H1 (cell line): ENCODE data around the gene CDC42SE1. TPM values are rescaled to one million over a fixed set of nuclear protein-coding genes. Genes with fewer than 3 reads are reported as not detected.
A peak's percentile ranks its signal among the peaks of the same experiment; 100 is the strongest.

Source experiments
- CTCF ChIA-PET: fragments of 300-600 bp; sonication (Branson Sonifier 250); formaldehyde crosslinking; loops from one replicate; lab custom pipeline; 2021; ENCODE audit not compliant: partially characterized antibody; lab: Charles Lee
- POLR2A ChIA-PET: fragments of 300-600 bp; sonication (Branson Sonifier 250); formaldehyde crosslinking; loops from one replicate; lab custom pipeline; 2021; ENCODE audit warnings: inconsistent platforms; ENCODE audit not compliant: partially characterized antibody; lab: Charles Lee
- DNase-seq, 2 experiments: peaks; one replicate each; pipeline versions ENCODE4 v3.0.0 to v3.0.0-alpha.2; 2010 to 2022; ENCODE audit warnings: low spot score in 2 of 2, low read depth in 1 of 2, mixed read lengths in 1 of 2
- FAIRE-seq: peaks from 2 replicates; lab custom pipeline; 2011; peaks lifted over from hg19 to GRCh38; lab: Jason Lieb, UNC
- H2AFZ ChIP-seq: 2 replicates; pipeline ENCODE4 v1.8.1; 2012; ENCODE audit warnings: low read length, inconsistent platforms
- H2AK5ac ChIP-seq: 2 replicates; pipeline ENCODE4 v1.6.1; 2013; ENCODE audit warnings: low read depth, low read length
- H2BK120ac ChIP-seq: replicated peaks from 2 replicates; pipeline ENCODE3; 2013; ENCODE audit warnings: low read depth, low read length, inconsistent platforms
- H2BK12ac ChIP-seq: 2 replicates; pipeline ENCODE4 v1.6.1; 2013; ENCODE audit warnings: low read depth, low read length
- H2BK15ac ChIP-seq: 2 replicates; pipeline ENCODE4 v1.6.1; 2013; ENCODE audit warnings: low read length
- H2BK20ac ChIP-seq: 2 replicates; pipeline ENCODE4 v1.6.1; 2013; ENCODE audit warnings: low read length
- H2BK5ac ChIP-seq: 2 replicates; pipeline ENCODE4 v1.6.1; 2013; ENCODE audit warnings: low read depth, low read length
- H3K14ac ChIP-seq: 2 replicates; pipeline ENCODE4 v1.6.1; 2013; ENCODE audit warnings: inconsistent platforms; ENCODE audit not compliant: insufficient read length
- H3K18ac ChIP-seq: 2 replicates; pipeline ENCODE4 v1.6.1; 2013; ENCODE audit warnings: low read length; ENCODE audit errors: extremely low read depth
- H3K23ac ChIP-seq: 2 replicates; pipeline ENCODE4 v1.6.1; 2013; ENCODE audit warnings: inconsistent platforms; ENCODE audit not compliant: insufficient read length
- H3K23me2 ChIP-seq: 2 replicates; pipeline ENCODE4 v1.6.1; 2013; ENCODE audit warnings: low read depth, low read length
- H3K27ac ChIP-seq: 2 replicates; pipeline ENCODE4 v1.6.1; 2011; ENCODE audit warnings: low read depth, low read length, inconsistent platforms
- H3K27me3 ChIP-seq, 4 experiments: replicated peaks in 1 of 4; 1 replicate in 1 of 4; 2 replicates in 3 of 4; pipeline versions ENCODE4 v1.6.1 to v1.8.1; 2011 to 2013; ENCODE audit warnings: low read length in 3 of 4, mild to moderate bottlenecking in 3 of 4, inconsistent platforms in 2 of 4, mixed read lengths in 2 of 4, moderate library complexity in 1 of 4; ENCODE audit not compliant: control insufficient read depth in 3 of 4, insufficient read depth in 3 of 4; ENCODE audit errors: extremely low read depth in 1 of 4
- H3K36me3 ChIP-seq, 4 experiments: 2 replicates each; pipeline versions ENCODE4 v1.6.1 to v1.8.1; 2011 to 2013; ENCODE audit warnings: mild to moderate bottlenecking in 4 of 4, low read length in 3 of 4, moderate library complexity in 2 of 4, control low read depth in 1 of 4, inconsistent platforms in 1 of 4; ENCODE audit not compliant: insufficient read depth in 4 of 4, control insufficient read depth in 2 of 4
- H3K4ac ChIP-seq: replicated peaks from 2 replicates; pipeline ENCODE3; 2013; ENCODE audit warnings: low read length, low read depth, mixed read lengths, inconsistent platforms; ENCODE audit not compliant: insufficient read length
- H3K4me1 ChIP-seq, 4 experiments: replicated peaks in 1 of 4; 1 replicate in 1 of 4; 2 replicates in 3 of 4; pipeline versions ENCODE4 v1.6.1 to v1.8.1; 2011 to 2013; ENCODE audit warnings: low read length in 3 of 4, inconsistent platforms in 2 of 4, mixed read lengths in 1 of 4; ENCODE audit not compliant: insufficient read depth in 4 of 4, control insufficient read depth in 3 of 4
- H3K4me2 ChIP-seq, 2 experiments: 2 replicates each; pipeline versions ENCODE4 v1.6.1 to v1.8.1; 2011 to 2013; ENCODE audit warnings: low read depth in 2 of 2, low read length in 2 of 2, control low read depth in 1 of 2, inconsistent platforms in 1 of 2, mild to moderate bottlenecking in 1 of 2; ENCODE audit not compliant: insufficient read depth in 1 of 2
- H3K4me3 ChIP-seq, 4 experiments: fragments of 200-600, 300-600 bp in 1 of 4; sonication (generic), shearing (Covaris generic), sonication (Bioruptor Twin) in 1 of 4; 2 replicates each; pipeline versions ENCODE4 v1.5.1 to v1.8.1; 2011 to 2016; ENCODE audit warnings: low read length in 4 of 4, low read depth in 3 of 4, control low read depth in 2 of 4, inconsistent platforms in 2 of 4, mild to moderate bottlenecking in 2 of 4, mixed read lengths in 1 of 4, moderate library complexity in 1 of 4; ENCODE audit not compliant: insufficient read depth in 2 of 4; ENCODE audit errors: extremely low read depth in 1 of 4
- H3K56ac ChIP-seq: replicated peaks from 2 replicates; pipeline ENCODE3; 2013; ENCODE audit warnings: low read depth, mild to moderate bottlenecking, mixed read lengths, low read length, inconsistent platforms; ENCODE audit not compliant: insufficient read length
- H3K79me1 ChIP-seq: 2 replicates; pipeline ENCODE4 v1.6.1; 2013; ENCODE audit warnings: low read depth, low read length, control low read depth
- H3K79me2 ChIP-seq, 2 experiments: 2 replicates each; pipeline versions ENCODE4 v1.6.1 to v1.8.1; 2012 to 2013; ENCODE audit warnings: low read length in 2 of 2, mild to moderate bottlenecking in 2 of 2, inconsistent platforms in 1 of 2; ENCODE audit not compliant: insufficient read depth in 2 of 2, control insufficient read depth in 1 of 2
- H3K9ac ChIP-seq, 4 experiments: replicated peaks in 1 of 4; 1 replicate in 1 of 4; 2 replicates in 3 of 4; pipeline versions ENCODE4 v1.6.1 to v1.8.1; 2011 to 2013; ENCODE audit warnings: low read depth in 3 of 4, low read length in 3 of 4, control low read depth in 2 of 4, mild to moderate bottlenecking in 2 of 4, moderate library complexity in 2 of 4, inconsistent platforms in 1 of 4; ENCODE audit errors: extremely low read depth in 1 of 4
- H3K9me3 ChIP-seq, 2 experiments: 2 replicates each; pipeline versions ENCODE4 v1.6.1 to v1.8.1; 2012 to 2013; ENCODE audit warnings: mild to moderate bottlenecking in 2 of 2, moderate library complexity in 2 of 2, control low read depth in 1 of 2, inconsistent platforms in 1 of 2, low read depth in 1 of 2, low read length in 1 of 2, mixed read lengths in 1 of 2; ENCODE audit not compliant: insufficient read depth in 2 of 2
- H4K20me1 ChIP-seq, 2 experiments: replicated peaks in 1 of 2; 2 replicates each; pipeline versions ENCODE3 to v1.8.1; 2011 to 2013; ENCODE audit warnings: inconsistent platforms in 2 of 2, low read length in 2 of 2, mild to moderate bottlenecking in 1 of 2; ENCODE audit not compliant: insufficient read depth in 2 of 2, control insufficient read depth in 1 of 2
- H4K5ac ChIP-seq: 2 replicates; pipeline ENCODE4 v1.6.1; 2013; ENCODE audit warnings: low read length, low read depth, mixed read lengths, inconsistent platforms; ENCODE audit not compliant: insufficient read length
- H4K8ac ChIP-seq: 2 replicates; pipeline ENCODE4 v1.8.0; 2013; ENCODE audit warnings: mild to moderate bottlenecking, moderate library complexity, low read length, inconsistent platforms; ENCODE audit not compliant: insufficient read depth; ENCODE audit errors: extremely low read depth
- H4K91ac ChIP-seq: replicated peaks from 2 replicates; pipeline ENCODE3; 2013; ENCODE audit warnings: low read length, mixed read lengths, inconsistent platforms; ENCODE audit not compliant: insufficient read length
- BACH1 ChIP-seq: IDR thresholded peaks from 2 replicates; pipeline ENCODE4 v1.6.1; 2012; ENCODE audit warnings: low read length, improper control_type of control experiment
- CHD1 ChIP-seq: IDR thresholded peaks from 2 replicates; pipeline ENCODE4 v1.6.1; 2012; ENCODE audit warnings: low read depth, low read length, improper control_type of control experiment
- CTBP2 ChIP-seq: IDR thresholded peaks from 2 replicates; pipeline ENCODE4 v1.7.0; 2011; ENCODE audit warnings: borderline replicate concordance, mild to moderate bottlenecking, moderate library complexity, mixed read lengths, low read length; ENCODE audit not compliant: insufficient read depth, insufficient read length
- EGR1 ChIP-seq: IDR thresholded peaks from 2 replicates; pipeline ENCODE4 v1.6.1; 2011; ENCODE audit warnings: low read depth, low read length, borderline replicate concordance
- HDAC6 ChIP-seq: IDR thresholded peaks from one replicate; pipeline ENCODE4 v1.7.1; 2012; ENCODE audit warnings: low read depth, mild to moderate bottlenecking, inconsistent platforms, low read length, moderate library complexity
- JUND ChIP-seq: IDR thresholded peaks from 2 replicates; pipeline ENCODE4 v1.6.1; 2011; ENCODE audit warnings: mild to moderate bottlenecking, improper control_type of control experiment, low read length
- KDM5A ChIP-seq: fragments of 200-600 bp; IDR thresholded peaks from 2 replicates; pipeline ENCODE4 v1.7.1; 2012; ENCODE audit warnings: mild to moderate bottlenecking, low read length, inconsistent platforms, mixed read lengths
- MAFK ChIP-seq: IDR thresholded peaks from 2 replicates; pipeline ENCODE4 v1.6.1; 2012; ENCODE audit warnings: low read depth, mild to moderate bottlenecking, improper control_type of control experiment, low read length
- RAD21 ChIP-seq, 2 experiments: IDR thresholded peaks in 1 of 2; conservative IDR thresholded peaks in 1 of 2; 2 replicates each; pipeline ENCODE4 v1.6.1; 2011; ENCODE audit warnings: low read depth in 2 of 2, low read length in 2 of 2, improper control_type of control experiment in 1 of 2, inconsistent platforms in 1 of 2, mild to moderate bottlenecking in 1 of 2, moderate library complexity in 1 of 2
- SAP30 ChIP-seq: fragments of 300-600 bp; sonication (generic); IDR thresholded peaks from 2 replicates; pipeline ENCODE4 v1.7.1; 2012; ENCODE audit warnings: low read length, moderate library complexity, mild to moderate bottlenecking, inconsistent platforms; ENCODE audit not compliant: insufficient read depth, insufficient replicate concordance
- SIX5 ChIP-seq: IDR thresholded peaks from 2 replicates; pipeline ENCODE4 v1.6.1; 2011; ENCODE audit warnings: mild to moderate bottlenecking, low read depth, low read length
- SP1 ChIP-seq: IDR thresholded peaks from 2 replicates; pipeline ENCODE4 v1.6.1; 2011; ENCODE audit warnings: low read depth, low read length
- SUZ12 ChIP-seq: fragments of 200-600 bp; sonication (generic); IDR thresholded peaks from 2 replicates; pipeline ENCODE4 v1.6.1; 2012; ENCODE audit warnings: mild to moderate bottlenecking, inconsistent platforms, low read length, moderate library complexity, mixed read lengths
- TAF7 ChIP-seq: optimal IDR thresholded peaks from 2 replicates; pipeline ENCODE3; 2011; ENCODE audit warnings: low read depth, mild to moderate bottlenecking, inconsistent platforms, low read length, moderate library complexity, borderline replicate concordance
- WGBS, 2 experiments: shearing (Covaris generic) in 1 of 2; methylation state at CpG; one replicate each; pipeline versions ENCODE4 v1.1.6 to v1.1.7; 2013 to 2015; ENCODE audit warnings: low lambda C conversion rate in 2 of 2, mixed read lengths in 2 of 2, inconsistent platforms in 1 of 2, low coverage in 1 of 2, missing lambda C conversion rate in 1 of 2; ENCODE audit not compliant: insufficient replicate concordance in 2 of 2, insufficient coverage in 1 of 2, insufficient read length in 1 of 2; ENCODE audit errors: extremely low coverage in 1 of 2, missing lambda C conversion rate in 1 of 2; 5-methylcytosine and 5-hydroxymethylcytosine counted together
- polyA plus RNA-seq, 7 experiments: library from polyadenylated mRNA; depleted of rRNA in 3 of 7; stranded (reverse) in 5 of 7; unstranded in 2 of 7; fragments of >200 nt in 5 of 7; fragments of 200-250 nt in 2 of 7; gene quantifications; 1 replicate in 5 of 7; 2 replicates in 1 of 7; 4 replicates in 1 of 7; pipeline versions ENCODE4 v1.2.1 to v1.2.3, GENCODE V29; 2011 to 2013; ENCODE audit warnings: missing spikeins in 2 of 7, mixed read lengths in 2 of 7
- total RNA-seq: library from RNA; stranded (reverse); fragmentation: NEBNext Ultra II Directional; extraction: Animal tissue kit (Norgen Biotek cat#: 25700); gene quantifications from 2 replicates; pipeline ENCODE4 v1.2.1, GENCODE V29; 2021

CDC42SE1 gene
- total and polyA plus RNA-seq, 2 of the 8 experiments (the other 6 are each of a cell fraction or from before 2014, with no cell fraction given): 30.5 to 74.1 TPM

GRCh38 chr1:151037032-151037431 lies 22.4 kb downstream of the CDC42SE1 start:
- Histone ChIP-seq H3K56ac (no peak overlapping the region), H3K4me2 (peak overlapping the region in 1 of 2 experiments; percentile 20; a peak in 1 of 4 replicates), H3K4ac (no peak overlapping the region), H4K8ac (no peak overlapping the region), H3K27ac (no peak overlapping the region), H3K9ac (no peak overlapping the region), H4K20me1 (no peaks in the 10 kb centered on the region), H3K4me1 (peaks cover 0 to 3% (median 0%) of the 10 kb centered on the region in 4 experiments; a peak in 3 of 7 replicates), H3K36me3 (peaks cover 0 to 12% (median 6%) of the 10 kb centered on the region in 4 experiments; a peak in 4 of 8 replicates), H3K79me1 (no peaks in the 10 kb centered on the region), H2BK12ac (no peak overlapping the region), H3K79me2 (no peaks in the 10 kb centered on the region), H2AK5ac (no peak overlapping the region), H3K4me3 (peak overlapping the region in 1 of 4 experiments; percentile 41; a peak in 2 of 8 replicates), H4K5ac (no peak overlapping the region), H2BK15ac (no peak overlapping the region), H4K91ac (no peak overlapping the region), H2BK20ac (no peak overlapping the region; the same call in 1 of the 2 replicates), H3K23me2 (no peaks in the 10 kb centered on the region), H3K9me3 (no peaks in the 10 kb centered on the region), H3K23ac (no peak overlapping the region), H2AFZ (no peak overlapping the region), H2BK5ac (no peak overlapping the region), H3K14ac (no peak overlapping the region), H3K18ac (no peak overlapping the region), H2BK120ac (no peak overlapping the region), H3K27me3 (no peaks in the 10 kb centered on the region)
- ChIA-PET CTCF (interaction anchor here (0.6 to 2.3 kb wide), 6 partner anchors 11 to 723 kb away, joined by 3 to 7 read pairs (median 4); no protein-coding TSS in a partner anchor), POLR2A (interaction anchor here (0.8 to 6.4 kb wide), 3 partner anchors 11 to 461 kb away, joined by 4 to 58 read pairs (median 5); partner anchors contain the start of gene C1orf56)
- DNase-seq (no peak), FAIRE-seq (no peak)
- WGBS, 2 experiments: 85% methylated on average over 6 of the region's 6 CpGs; no CpG with 5 or more reads in 1 of the 2 experiments
- no peak for TF ChIP-seq RAD21 (IDR thresholded peaks at IDR 0.05 in 1 of 2, conservative IDR thresholded peaks at IDR 0.05 in 1 of 2; ENCODE audit: low read depth in 2 of 2, low read length in 2 of 2)
- no peak for TF ChIP-seq MAFK
- TF ChIP-seq SP1: no peak
- no peak for TF ChIP-seq TAF7
- TF ChIP-seq CTBP2: no peak
- TF ChIP-seq KDM5A: no peak
- no peak for TF ChIP-seq SAP30
- TF ChIP-seq CHD1: no peak
- no peak for TF ChIP-seq EGR1
- no peak for TF ChIP-seq BACH1
- TF ChIP-seq HDAC6: no peak
- TF ChIP-seq SUZ12: no peak
- TF ChIP-seq SIX5: no peak
- TF ChIP-seq JUND: no peak
